Glutamatergic neuron (in vitro differentiated cells): ENCODE measurements around the gene FBN3. TPM values are rescaled to one million over a fixed set of nuclear protein-coding genes. Genes with fewer than 3 reads are reported as not detected.
"Not testable (repeated sequence)": the region's sequence is repeated elsewhere in the genome, so short reads cannot be mapped to it uniquely, and the experiment has no call there.

ENCODE experiments used
- DNase-seq: peaks from one replicate; pipeline ENCODE4 v3.0.0; 2022
- H3K27ac Mint-ChIP-seq: one replicate; pipeline ENCODE4 v1.8.0; 2020; ENCODE audit warnings: mild to moderate bottlenecking, mixed read lengths, inconsistent platforms; ENCODE audit not compliant: unreplicated experiment
- H3K27me3 Mint-ChIP-seq: one replicate; pipeline ENCODE4 v1.8.0; 2020; ENCODE audit warnings: mild to moderate bottlenecking, moderate library complexity, mixed read lengths, inconsistent platforms; ENCODE audit not compliant: unreplicated experiment
- H3K36me3 Mint-ChIP-seq: one replicate; pipeline ENCODE4 v1.8.0; 2020; ENCODE audit warnings: mild to moderate bottlenecking, mixed read lengths, inconsistent platforms; ENCODE audit not compliant: unreplicated experiment
- H3K4me1 Mint-ChIP-seq: one replicate; pipeline ENCODE4 v1.8.0; 2020; ENCODE audit warnings: mild to moderate bottlenecking, low read depth, mixed read lengths, inconsistent platforms; ENCODE audit not compliant: unreplicated experiment
- H3K4me3 Mint-ChIP-seq: one replicate; pipeline ENCODE4 v1.8.0; 2020; ENCODE audit warnings: mild to moderate bottlenecking, mixed read lengths, inconsistent platforms; ENCODE audit not compliant: unreplicated experiment
- H3K9me3 Mint-ChIP-seq: one replicate; pipeline ENCODE4 v1.8.0; 2020; ENCODE audit warnings: mild to moderate bottlenecking, moderate library complexity, mixed read lengths, inconsistent platforms; ENCODE audit not compliant: unreplicated experiment
- CTCF ChIP-seq: fragments of 200-600 bp; sonication (generic); IDR thresholded peaks from one replicate; pipeline ENCODE4 v1.5.0; 2021; ENCODE audit not compliant: partially characterized antibody, unreplicated experiment
- total RNA-seq: library from RNA; stranded (reverse); fragmentation: NEBNext Ultra II Directional; extraction: Animal tissue kit (Norgen Biotek cat#: 25700); gene quantifications from one replicate; pipeline ENCODE4 v1.2.1, GENCODE V29; 2021; ENCODE audit not compliant: unreplicated experiment

Gene FBN3
- total RNA-seq, 1 donor from 2014 or later, result 18.3 TPM

- Mint-ChIP-seq H3K27ac (no peak overlapping the region), H3K36me3 (no peaks in the 10 kb centered on the region), H3K4me1 (no peaks in the 10 kb centered on the region), H3K9me3 (peaks cover 6% of the 10 kb centered on the region), H3K27me3 (peaks cover 4% of the 10 kb centered on the region), H3K4me3 (no peak overlapping the region)
- no peak for TF ChIP-seq CTCF
- DNase-seq, result no peak
Observed at GRCh38 chr19:8155318-8155717, 5.9 kb upstream of the FBN3 start.

GRCh38 chr19:8154014-8154413 is 4.6 kb upstream of the FBN3 start:
- H3K4me1 Mint-ChIP-seq, H3K4me3 Mint-ChIP-seq, H3K9me3 Mint-ChIP-seq, H3K36me3 Mint-ChIP-seq, H3K27ac Mint-ChIP-seq, H3K27me3 Mint-ChIP-seq, DNase-seq: not testable (repeated sequence)

- Mint-ChIP-seq H3K4me3 (no peak overlapping the region), H3K27ac (no peak overlapping the region), H3K9me3 (peaks cover 7% of the 10 kb centered on the region), H3K27me3 (peaks cover 9% of the 10 kb centered on the region), H3K4me1 (peaks cover under 1% of the 10 kb centered on the region), H3K36me3 (no peaks in the 10 kb centered on the region)
- no peak for TF ChIP-seq CTCF
- DNase-seq, result no peak
Observed at GRCh38 chr19:8151767-8152035, 2.3 kb upstream of the FBN3 start.

- Mint-ChIP-seq H3K27me3 (peaks cover 12% of the 10 kb centered on the region), H3K9me3 (peaks cover 12% of the 10 kb centered on the region), H3K4me1 (peaks cover 2% of the 10 kb centered on the region), H3K36me3 (no peaks in the 10 kb centered on the region), H3K4me3 (no peak overlapping the region), H3K27ac (no peak overlapping the region)
- TF ChIP-seq CTCF, result no peak
- no peak for DNase-seq
Observed at GRCh38 chr19:8150998-8151766, 1.8 kb upstream of the FBN3 start.

- TF ChIP-seq CTCF, result no peak
- peaks cover 2% of the 10 kb centered on the region for H3K4me1 Mint-ChIP-seq
- H3K27me3 Mint-ChIP-seq, result peaks cover 12% of the 10 kb centered on the region
- no peak overlapping the region for H3K27ac Mint-ChIP-seq
- no peak for DNase-seq
- H3K4me3 Mint-ChIP-seq, result peak overlapping the region; percentile 58
- H3K9me3 Mint-ChIP-seq, result peaks cover 12% of the 10 kb centered on the region
- H3K36me3 Mint-ChIP-seq, result no peaks in the 10 kb centered on the region
Observed at GRCh38 chr19:8150178-8150865, 930 bp upstream of the FBN3 start.
